ENCODE results near the gene SLC25A13. TPM values are rescaled to one million over a fixed set of nuclear protein-coding genes. Genes with fewer than 3 reads are reported as not detected.

SLC25A13 gene
- total RNA-seq, 1 donor from 2014 or later = 25.3 TPM

- H3K27ac ChIP-seq = no peak overlapping the region
- H3K36me3 ChIP-seq = no peaks in the 10 kb centered on the region
- no peaks in the 10 kb centered on the region for H3K27me3 ChIP-seq
- H3K4me3 ChIP-seq = no peak overlapping the region
- no peaks in the 10 kb centered on the region for H3K9me3 ChIP-seq
- intact Hi-C loops (cut with DNase I) = no loop called here
- H3K4me1 ChIP-seq = no peaks in the 10 kb centered on the region
- TF ChIP-seq CTCF (IDR thresholded peaks at IDR 0.05) = no peak
- no peak for TF ChIP-seq POLR2A (IDR thresholded peaks at IDR 0.05)
- no peak for TF ChIP-seq POLR2AphosphoS5 (IDR thresholded peaks at IDR 0.05; ENCODE audit: insufficient read depth in 1 of 2, low read depth in 1 of 2)
- DNase-seq (ENCODE audit: extremely low spot score in 2 of 2) = no peak
Measured at GRCh38 chr7:96266015-96266414, 55.9 kb downstream of the SLC25A13 start.

GRCh38 chr7:96253964-96254363 is 67.9 kb downstream of the SLC25A13 start:
- intact Hi-C loops (cut with DNase I) = no loop called here
- DNase-seq (ENCODE audit: extremely low spot score in 2 of 2) = no peak
- no peaks in the 10 kb centered on the region for H3K9me3 ChIP-seq
- H3K27ac ChIP-seq = no peak overlapping the region
- no peak for TF ChIP-seq CTCF (IDR thresholded peaks at IDR 0.05)
- TF ChIP-seq POLR2AphosphoS5 (IDR thresholded peaks at IDR 0.05; ENCODE audit: insufficient read depth in 1 of 2, low read depth in 1 of 2) = no peak
- TF ChIP-seq POLR2A (IDR thresholded peaks at IDR 0.05) = no peak
- H3K4me1 ChIP-seq = no peaks in the 10 kb centered on the region
- no peak overlapping the region for H3K4me3 ChIP-seq
- H3K36me3 ChIP-seq = no peaks in the 10 kb centered on the region
- H3K27me3 ChIP-seq = no peaks in the 10 kb centered on the region

- intact Hi-C loops (cut with DNase I) = no loop called here
- Histone ChIP-seq H3K4me3 (no peak overlapping the region), H3K27ac (no peak overlapping the region), H3K9me3 (no peaks in the 10 kb centered on the region), H3K36me3 (no peaks in the 10 kb centered on the region), H3K4me1 (no peaks in the 10 kb centered on the region), H3K27me3 (no peaks in the 10 kb centered on the region)
- TF ChIP-seq CTCF (IDR thresholded peaks at IDR 0.05) (no peak), POLR2A (IDR thresholded peaks at IDR 0.05) (no peak)
- DNase-seq (ENCODE audit: extremely low spot score in 2 of 2) = no peak
Measured at GRCh38 chr7:96253441-96253840, 68.5 kb downstream of the SLC25A13 start.

GRCh38 chr7:96250776-96251361 is 71.0 kb downstream of the SLC25A13 start:
- Histone ChIP-seq H3K36me3 (no peaks in the 10 kb centered on the region), H3K9me3 (no peaks in the 10 kb centered on the region), H3K27me3 (no peaks in the 10 kb centered on the region), H3K4me1 (no peaks in the 10 kb centered on the region), H3K27ac (no peak overlapping the region), H3K4me3 (no peak overlapping the region)
- intact Hi-C loops (cut with DNase I) = no loop called here
- TF ChIP-seq POLR2AphosphoS5 (IDR thresholded peaks at IDR 0.05; ENCODE audit: insufficient read depth in 1 of 2, low read depth in 1 of 2) = no peak
- TF ChIP-seq CTCF (IDR thresholded peaks at IDR 0.05) = no peak
- TF ChIP-seq POLR2A (IDR thresholded peaks at IDR 0.05) = no peak
- DNase-seq (ENCODE audit: extremely low spot score in 2 of 2) = no peak

- H3K27me3 ChIP-seq = no peaks in the 10 kb centered on the region
- no peaks in the 10 kb centered on the region for H3K4me1 ChIP-seq
- intact Hi-C loops (cut with DNase I) = no loop called here
- H3K36me3 ChIP-seq = no peaks in the 10 kb centered on the region
- DNase-seq (ENCODE audit: extremely low spot score in 2 of 2) = no peak
- H3K27ac ChIP-seq = no peak overlapping the region
- TF ChIP-seq CTCF (IDR thresholded peaks at IDR 0.05) = no peak
- TF ChIP-seq POLR2AphosphoS5 (IDR thresholded peaks at IDR 0.05; ENCODE audit: insufficient read depth in 1 of 2, low read depth in 1 of 2) = no peak
- no peak for TF ChIP-seq POLR2A (IDR thresholded peaks at IDR 0.05)
- no peaks in the 10 kb centered on the region for H3K9me3 ChIP-seq
- H3K4me3 ChIP-seq = no peak overlapping the region
Measured at GRCh38 chr7:96248405-96248804, 73.5 kb downstream of the SLC25A13 start.

All from vagina (tissue), 2 donors.